HCT116 (cell line): ENCODE data around the gene OCRL.

Experiments used
- CTCF ChIP-seq, 3 experiments: fragments of 200-600 bp in 1 of 3; sonication (generic) in 1 of 3; IDR thresholded peaks in 2 of 3; conservative IDR thresholded peaks in 1 of 3; 2 replicates each; pipeline ENCODE4 v1.5.1; 2012 to 2017; ENCODE audit warnings: low read depth in 2 of 3, low read length in 2 of 3, antibody characterized with exemption in 1 of 3, borderline replicate concordance in 1 of 3, control low read depth in 1 of 3, mild to moderate bottlenecking in 1 of 3, mixed read lengths in 1 of 3, mixed run types in 1 of 3, moderate library complexity in 1 of 3; ENCODE audit not compliant: insufficient read depth in 1 of 3
- POLR2A ChIP-seq: IDR thresholded peaks from 2 replicates; pipeline ENCODE4 v1.7.0; 2011; ENCODE audit warnings: borderline replicate concordance; ENCODE audit not compliant: insufficient read depth, insufficient read length; ENCODE audit errors: extremely low read depth
- POLR2AphosphoS5 ChIP-seq: IDR thresholded peaks from 2 replicates; pipeline ENCODE4 v1.6.1; 2011; ENCODE audit warnings: mild to moderate bottlenecking, low read depth, low read length, moderate library complexity
- TCF7L2 ChIP-seq: IDR thresholded peaks from 2 replicates; pipeline ENCODE4 v1.7.0; 2011; ENCODE audit warnings: borderline replicate concordance, inconsistent platforms; ENCODE audit not compliant: insufficient read depth, insufficient read length; ENCODE audit errors: extremely low read depth
- ZBTB33 ChIP-seq: IDR thresholded peaks from 2 replicates; pipeline ENCODE4 v1.6.1; 2011; ENCODE audit warnings: mild to moderate bottlenecking, low read length, moderate library complexity; ENCODE audit not compliant: insufficient replicate concordance; ENCODE audit errors: extremely low read depth

- TF ChIP-seq ZBTB33 (no peak), TCF7L2 (no peak), CTCF (IDR thresholded peaks at IDR 0.05 in 2 of 3, conservative IDR thresholded peaks at IDR 0.05 in 1 of 3; ENCODE audit: borderline replicate concordance in 1 of 3, insufficient read depth in 1 of 3, low read depth in 2 of 3, low read length in 2 of 3) (no peak), POLR2A (no peak), POLR2AphosphoS5 (no peak)
Observed at GRCh38 chrX:129544780-129545179, 4.7 kb downstream of the OCRL start.
